ENCODE data around the gene SNX10. TPM values are rescaled to one million over a fixed set of nuclear protein-coding genes. Genes with fewer than 3 reads are reported as not detected.

Gene SNX10
- total and polyA plus RNA-seq, 8 donors = 0.58 to 55.0 (median 3.0) TPM; not detected in 2

GRCh38 chr7:26307226-26307625, 15.6 kb downstream of the SNX10 start:
- Histone ChIP-seq H3K4me3 (no peak overlapping the region), H3K4me1 (peaks cover 0 to 10% (median 0%) of the 10 kb centered on the region in 4 donors), H3K27ac (peak overlapping the region in 2 of 5 donors; percentile 73 to 79), H3K27me3 (no peaks in the 10 kb centered on the region), H3K9me3 (no peaks in the 10 kb centered on the region), H3K36me3 (no peaks in the 10 kb centered on the region)
- TF ChIP-seq POLR2AphosphoS5 (IDR thresholded peaks at IDR 0.05) = peak in 1 of 3 donors; percentile 28
- no peak for TF ChIP-seq CTCF (IDR thresholded peaks at IDR 0.05)
- no peak for TF ChIP-seq EP300 (IDR thresholded peaks at IDR 0.05)
- no peak for TF ChIP-seq POLR2A (IDR thresholded peaks at IDR 0.05)
- intact Hi-C loops (cut with DNase I; ENCODE audit: low total_unique reads) = no loop called here
- WGBS, 5 donors = 62 to 82% (median 76%) methylated on average over 6 of the region's 6 CpGs
- no peak for DNase-seq

- Histone ChIP-seq H3K27ac (peak overlapping the region in 2 of 5 donors; percentile 73 to 79), H3K4me1 (peaks cover 0 to 10% (median 0%) of the 10 kb centered on the region in 4 donors), H3K4me3 (no peak overlapping the region), H3K27me3 (no peaks in the 10 kb centered on the region), H3K9me3 (no peaks in the 10 kb centered on the region), H3K36me3 (no peaks in the 10 kb centered on the region)
- intact Hi-C loops (cut with DNase I; ENCODE audit: low total_unique reads) = no loop called here
- 89 to 96% (median 93%) methylated on average over 1 of the region's 1 CpG for WGBS, 5 donors
- DNase-seq = no peak
- TF ChIP-seq POLR2AphosphoS5 (IDR thresholded peaks at IDR 0.05) (no peak), CTCF (IDR thresholded peaks at IDR 0.05) (no peak), POLR2A (IDR thresholded peaks at IDR 0.05) (no peak), EP300 (IDR thresholded peaks at IDR 0.05) (no peak)
Measured at GRCh38 chr7:26307791-26308190, 16.1 kb downstream of the SNX10 start.

GRCh38 chr7:26308551-26308950, 16.9 kb downstream of the SNX10 start:
- H3K27ac ChIP-seq = peak overlapping the region in 1 of 5 donors; percentile 73
- TF ChIP-seq POLR2AphosphoS5 (IDR thresholded peaks at IDR 0.05) (no peak), POLR2A (IDR thresholded peaks at IDR 0.05) (no peak), EP300 (IDR thresholded peaks at IDR 0.05) (no peak), CTCF (IDR thresholded peaks at IDR 0.05) (no peak)
- 95 to 99% (median 97%) methylated on average over 4 of the region's 4 CpGs for WGBS, 5 donors
- peaks cover 0 to 14% (median 0%) of the 10 kb centered on the region in 4 donors for H3K4me1 ChIP-seq
- no peaks in the 10 kb centered on the region for H3K9me3 ChIP-seq
- intact Hi-C loops (cut with DNase I; ENCODE audit: low total_unique reads) = no loop called here
- H3K4me3 ChIP-seq = no peak overlapping the region
- no peaks in the 10 kb centered on the region for H3K27me3 ChIP-seq
- H3K36me3 ChIP-seq = no peaks in the 10 kb centered on the region
- DNase-seq = no peak

GRCh38 chr7:26309089-26309488, 17.4 kb downstream of the SNX10 start:
- WGBS, 5 donors = 87 to 96% (median 95%) methylated on average over 5 of the region's 5 CpGs
- Histone ChIP-seq H3K4me3 (no peak overlapping the region), H3K27me3 (no peaks in the 10 kb centered on the region), H3K27ac (no peak overlapping the region), H3K9me3 (no peaks in the 10 kb centered on the region), H3K4me1 (peaks cover 0 to 18% (median 0%) of the 10 kb centered on the region in 4 donors), H3K36me3 (no peaks in the 10 kb centered on the region)
- TF ChIP-seq EP300 (IDR thresholded peaks at IDR 0.05) = no peak
- no peak for TF ChIP-seq POLR2A (IDR thresholded peaks at IDR 0.05)
- no peak for TF ChIP-seq CTCF (IDR thresholded peaks at IDR 0.05)
- no peak for TF ChIP-seq POLR2AphosphoS5 (IDR thresholded peaks at IDR 0.05)
- intact Hi-C loops (cut with DNase I; ENCODE audit: low total_unique reads) = no loop called here
- no peak for DNase-seq
